K562 (cell line): ENCODE data around the gene CD9. TPM values are rescaled to one million over a fixed set of nuclear protein-coding genes. Genes with fewer than 3 reads are reported as not detected.

ENCODE experiments used
- ATAC-seq: fragments of 200-7000 bp; cut with Tn5 transposase; 3 replicates; pipeline ENCODE4 v1.9.1; 2020; ENCODE audit warnings: moderate library complexity
- BruUV-seq: library from RNA; stranded (reverse); fragments of 400-500 nt; replicated peaks from 2 replicates; lab custom pipeline; 2021; lab: Mats Ljungman, UMichigan
- CTCF ChIA-PET: fragments of 300-600 bp; formaldehyde crosslinking; extraction: SDS; loops from one replicate; lab custom pipeline; 2021; ENCODE audit warnings: low intra/inter-chr PET ratio; lab: Yijun Ruan, JAX
- POLR2A ChIA-PET: fragments of 300-600, 350-650 bp; sonication (Branson Sonifier 250); formaldehyde crosslinking; extraction: SDS; loops from one replicate; lab custom pipeline; 2021; ENCODE audit warnings: antibody characterized with exemption, inconsistent platforms; lab: Yijun Ruan, JAX
- DNase-seq, 4 experiments: peaks; one replicate each; pipeline versions ENCODE4 v3.0.0 to v3.0.0-alpha.2; 2011 to 2018; ENCODE audit warnings: low spot score in 3 of 4, mixed read lengths in 3 of 4; ENCODE audit errors: extremely low read depth in 1 of 4
- FAIRE-seq: peaks from 2 replicates; lab custom pipeline; 2011; peaks lifted over from hg19 to GRCh38; lab: Jason Lieb, UNC
- H2AFZ ChIP-seq: 2 replicates; pipeline ENCODE4 v1.6.0; 2011; ENCODE audit warnings: low read depth, low read length, control low read depth, inconsistent platforms
- H3K27ac ChIP-seq: fragments of 200-600 bp; 3 replicates; pipeline ENCODE4 v1.8.0; 2011; ENCODE audit warnings: low read depth, mild to moderate bottlenecking, control low read depth, inconsistent platforms, low read length, moderate library complexity, mixed read lengths; ENCODE audit errors: extremely low read depth
- H3K27me3 ChIP-seq, 2 experiments: fragments of 300-600 bp in 1 of 2; 2 replicates in 1 of 2; 3 replicates in 1 of 2; pipeline versions ENCODE4 v1.6.0 to v1.8.0; 2011; ENCODE audit warnings: inconsistent platforms in 2 of 2, low read length in 2 of 2, mild to moderate bottlenecking in 1 of 2, mixed read lengths in 1 of 2, moderate library complexity in 1 of 2; ENCODE audit not compliant: control insufficient read depth in 2 of 2, insufficient read depth in 2 of 2
- H3K36me3 ChIP-seq: fragments of 300-600 bp; 3 replicates; pipeline ENCODE4 v1.8.0; 2011; ENCODE audit warnings: mild to moderate bottlenecking, low read length, inconsistent platforms; ENCODE audit not compliant: control insufficient read depth, insufficient read depth
- H3K4me1 ChIP-seq, 2 experiments: fragments of 200-600 bp in 1 of 2; replicated peaks in 1 of 2; 2 replicates in 1 of 2; 3 replicates in 1 of 2; pipeline versions ENCODE4 v1.5.1 to v1.8.0; 2011; ENCODE audit warnings: inconsistent platforms in 2 of 2, low read length in 2 of 2, mild to moderate bottlenecking in 1 of 2, mixed read lengths in 1 of 2, moderate library complexity in 1 of 2; ENCODE audit not compliant: control insufficient read depth in 2 of 2, insufficient read depth in 2 of 2
- H3K4me2 ChIP-seq: 2 replicates; pipeline ENCODE4 v1.6.1; 2011; ENCODE audit warnings: low read length, control low read depth, inconsistent platforms, mixed read lengths; ENCODE audit not compliant: insufficient read depth
- H3K4me3 ChIP-seq: fragments of 200-600 bp; sonication (generic), shearing (Covaris generic); 2 replicates; pipeline ENCODE4 v1.5.1; 2016; ENCODE audit warnings: control low read depth, inconsistent platforms
- H3K79me2 ChIP-seq: fragments of 200-600 bp; 3 replicates; pipeline ENCODE4 v1.8.0; 2011; ENCODE audit warnings: low read length, inconsistent platforms; ENCODE audit not compliant: control insufficient read depth, insufficient read depth
- H3K9ac ChIP-seq, 2 experiments: 2 replicates each; pipeline versions ENCODE4 v1.6.0 to v1.6.1; 2011; ENCODE audit warnings: low read depth in 2 of 2, low read length in 2 of 2, control low read depth in 1 of 2, inconsistent platforms in 1 of 2, mild to moderate bottlenecking in 1 of 2, mixed read lengths in 1 of 2; ENCODE audit not compliant: insufficient read depth in 1 of 2
- H3K9me1 ChIP-seq: one replicate; pipeline ENCODE4 v1.6.0; 2011; ENCODE audit warnings: inconsistent platforms, mild to moderate bottlenecking, low read length, moderate library complexity; ENCODE audit not compliant: control insufficient read depth, insufficient read depth
- H3K9me3 ChIP-seq: replicated peaks from 2 replicates; pipeline ENCODE4 v1.5.1; 2011; ENCODE audit warnings: low read depth, low read length, inconsistent platforms; ENCODE audit not compliant: control insufficient read depth, insufficient read depth
- H4K20me1 ChIP-seq: replicated peaks from 2 replicates; pipeline ENCODE4 v1.6.1; 2011; ENCODE audit warnings: low read length, inconsistent platforms, mixed read lengths; ENCODE audit not compliant: control insufficient read depth, insufficient read depth
- ARHGAP35 ChIP-seq: fragments of 450-650 bp; IDR thresholded peaks from 2 replicates; pipeline ENCODE4 v1.6.1; 2018; ENCODE audit not compliant: partially characterized antibody
- FOXK1 ChIP-seq: sonication (generic); formaldehyde crosslinking; IDR thresholded peaks from 2 replicates; pipeline ENCODE4 v1.8.0; 2022; ENCODE audit warnings: missing genetic modification reagents, mild to moderate bottlenecking, borderline replicate concordance
- GTF2F1 ChIP-seq: IDR thresholded peaks from 2 replicates; pipeline ENCODE4 v1.6.1; 2011; ENCODE audit warnings: low read depth, low read length, improper control_type of control experiment
- THRB ChIP-seq: fragments of 450-650 bp; formaldehyde crosslinking; conservative IDR thresholded peaks from 2 replicates; pipeline ENCODE4 v1.4.0; 2022; ENCODE audit warnings: mild to moderate bottlenecking, missing genetic modification characterization
- ZNF316 ChIP-seq: fragments of 450-650 bp; IDR thresholded peaks from 2 replicates; pipeline ENCODE4 v1.6.1; 2016
- ZNF518B ChIP-seq: fragments of 250-450 bp; sonication (Bioruptor Pico); IDR thresholded peaks from 2 replicates; pipeline ENCODE4 v1.5.0; 2021; ENCODE audit warnings: mild to moderate bottlenecking, moderate library complexity
- WGBS: fragments of 100-300 bp; shearing (Covaris generic); methylation state at CpG from one replicate; pipeline ENCODE4 v1.1.6; 2016; ENCODE audit warnings: low coverage, mixed read lengths; ENCODE audit not compliant: insufficient coverage; ENCODE audit errors: missing lambda C conversion rate; 5-methylcytosine and 5-hydroxymethylcytosine counted together
- in situ Hi-C: fragments of 300-500 bp; cut with MboI; formaldehyde crosslinking; loops from 4 replicates; pipeline ENCODE4 v1.15.0; 2018; ENCODE audit warnings: inconsistent platforms, mixed read lengths
- intact Hi-C: fragments of 100-400 bp; cut with micrococcal nuclease; formaldehyde crosslinking; loops from 2 replicates; pipeline ENCODE4 v1.14.2; 2022
- polyA plus RNA-seq, 8 experiments: library from polyadenylated mRNA; depleted of rRNA in 4 of 8; stranded (reverse) in 5 of 8; unstranded in 3 of 8; fragments of >200 nt; fragmentation: Nextera tagmentation in 2 of 8; fragmentation: Illumina TruSeq in 1 of 8; extraction: Ambion mirVana in 2 of 8; extraction: Trizol in 1 of 8; gene quantifications; 2 replicates each; pipeline versions ENCODE4 v1.2.1 to v1.2.3, GENCODE V29; 2011 to 2014; ENCODE audit warnings: inconsistent platforms in 1 of 8, missing spikeins in 1 of 8
- total RNA-seq, 7 experiments: library from RNA; depleted of rRNA in 6 of 7; stranded (reverse); fragments of >200 nt in 6 of 7; fragmentation: Illumina TruSeq in 2 of 7; extraction: Trizol in 2 of 7; gene quantifications; 2 replicates each; pipeline versions ENCODE4 v1.2.1 to v1.2.3, GENCODE V29; 2011 to 2021; ENCODE audit warnings: low replicate concordance in 1 of 7
- TF ChIP-seq, protein P1 (sequence below): fragments of 250-450 bp; sonication (Bioruptor Pico); IDR thresholded peaks from 2 replicates; pipeline ENCODE4 v1.4.0; 2020; ENCODE audit warnings: mild to moderate bottlenecking, moderate library complexity
- TF ChIP-seq, protein P2 (sequence below): fragments of 150-350 bp; IDR thresholded peaks from 2 replicates; pipeline ENCODE4 v1.6.1; 2014; ENCODE audit warnings: low read depth, mild to moderate bottlenecking, low read length, borderline replicate concordance

The CD9 gene
- total and polyA plus RNA-seq, 9 of the 15 experiments (the other 6 are each of a cell fraction or from before 2014, with no cell fraction given), result 0.43 to 5.6 (median 0.62) TPM

GRCh38 chr12:6183689-6184428, 16.3 kb upstream of the CD9 start:
- intact Hi-C loops, result no loop called here
- in situ Hi-C loops, result no loop called here
- no peaks in the 10 kb centered on the region for H3K9me1 ChIP-seq
- H3K27me3 ChIP-seq, result peaks cover 2 to 11% of the 10 kb centered on the region in 2 experiments; a peak in 2 of 5 replicates
- no TSS peak for BruUV-seq
- H3K36me3 ChIP-seq, result no peaks in the 10 kb centered on the region
- H3K4me1 ChIP-seq, result peaks cover 0 to 14% of the 10 kb centered on the region in 2 experiments; a peak in 3 of 5 replicates
- POLR2A ChIA-PET, result interaction anchor here (0.6 kb wide), 1 partner anchor 188 kb away, joined by 3 read pairs; no protein-coding TSS in a partner anchor
- H3K9ac ChIP-seq, result no peak overlapping the region
- ATAC-seq (no peak), FAIRE-seq (no peak), DNase-seq (no peak)
- no peaks in the 10 kb centered on the region for H3K79me2 ChIP-seq
- WGBS, result 21% methylated on average over 7 of the region's 7 CpGs
- no peaks in the 10 kb centered on the region; the same call in 1 of the 2 replicates for H3K9me3 ChIP-seq
- CTCF ChIA-PET, result no interaction called here
- H3K27ac ChIP-seq, result no peak overlapping the region
- H2AFZ ChIP-seq, result no peak overlapping the region
- H3K4me3 ChIP-seq, result no peak overlapping the region
- no peaks in the 10 kb centered on the region for H4K20me1 ChIP-seq
- no peak overlapping the region for H3K4me2 ChIP-seq
- TF ChIP-seq GTF2F1 (no peak), THRB (CRISPR knock-in tag) (no peak), ZNF518B (CRISPR knock-in tag) (no peak), FOXK1 (no peak), ARHGAP35 (no peak), ZNF316 (no peak)
- TF ChIP-seq, protein P1, sequence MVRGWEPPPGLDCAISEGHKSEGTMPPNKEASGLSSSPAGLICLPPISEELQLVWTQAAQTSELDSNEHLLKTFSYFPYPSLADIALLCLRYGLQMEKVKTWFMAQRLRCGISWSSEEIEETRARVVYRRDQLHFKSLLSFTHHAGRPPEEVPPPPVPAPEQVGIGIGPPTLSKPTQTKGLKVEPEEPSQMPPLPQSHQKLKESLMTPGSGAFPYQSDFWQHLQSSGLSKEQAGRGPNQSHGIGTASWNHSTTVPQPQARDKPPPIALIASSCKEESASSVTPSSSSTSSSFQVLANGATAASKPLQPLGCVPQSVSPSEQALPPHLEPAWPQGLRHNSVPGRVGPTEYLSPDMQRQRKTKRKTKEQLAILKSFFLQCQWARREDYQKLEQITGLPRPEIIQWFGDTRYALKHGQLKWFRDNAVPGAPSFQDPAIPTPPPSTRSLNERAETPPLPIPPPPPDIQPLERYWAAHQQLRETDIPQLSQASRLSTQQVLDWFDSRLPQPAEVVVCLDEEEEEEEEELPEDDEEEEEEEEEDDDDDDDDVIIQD, result no peak
- TF ChIP-seq, protein P2, sequence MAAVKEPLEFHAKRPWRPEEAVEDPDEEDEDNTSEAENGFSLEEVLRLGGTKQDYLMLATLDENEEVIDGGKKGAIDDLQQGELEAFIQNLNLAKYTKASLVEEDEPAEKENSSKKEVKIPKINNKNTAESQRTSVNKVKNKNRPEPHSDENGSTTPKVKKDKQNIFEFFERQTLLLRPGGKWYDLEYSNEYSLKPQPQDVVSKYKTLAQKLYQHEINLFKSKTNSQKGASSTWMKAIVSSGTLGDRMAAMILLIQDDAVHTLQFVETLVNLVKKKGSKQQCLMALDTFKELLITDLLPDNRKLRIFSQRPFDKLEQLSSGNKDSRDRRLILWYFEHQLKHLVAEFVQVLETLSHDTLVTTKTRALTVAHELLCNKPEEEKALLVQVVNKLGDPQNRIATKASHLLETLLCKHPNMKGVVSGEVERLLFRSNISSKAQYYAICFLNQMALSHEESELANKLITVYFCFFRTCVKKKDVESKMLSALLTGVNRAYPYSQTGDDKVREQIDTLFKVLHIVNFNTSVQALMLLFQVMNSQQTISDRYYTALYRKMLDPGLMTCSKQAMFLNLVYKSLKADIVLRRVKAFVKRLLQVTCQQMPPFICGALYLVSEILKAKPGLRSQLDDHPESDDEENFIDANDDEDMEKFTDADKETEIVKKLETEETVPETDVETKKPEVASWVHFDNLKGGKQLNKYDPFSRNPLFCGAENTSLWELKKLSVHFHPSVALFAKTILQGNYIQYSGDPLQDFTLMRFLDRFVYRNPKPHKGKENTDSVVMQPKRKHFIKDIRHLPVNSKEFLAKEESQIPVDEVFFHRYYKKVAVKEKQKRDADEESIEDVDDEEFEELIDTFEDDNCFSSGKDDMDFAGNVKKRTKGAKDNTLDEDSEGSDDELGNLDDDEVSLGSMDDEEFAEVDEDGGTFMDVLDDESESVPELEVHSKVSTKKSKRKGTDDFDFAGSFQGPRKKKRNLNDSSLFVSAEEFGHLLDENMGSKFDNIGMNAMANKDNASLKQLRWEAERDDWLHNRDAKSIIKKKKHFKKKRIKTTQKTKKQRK, result no peak
- TF ChIP-seq, all 486 proteins: peak for 0
